ENCODE data around the gene PRKX. TPM values are rescaled to one million over a fixed set of nuclear protein-coding genes. Genes with fewer than 3 reads are reported as not detected.
"Not testable (repeated sequence)": the region's sequence is repeated elsewhere in the genome, so short reads cannot be mapped to it uniquely, and the experiment has no call there.

Gene PRKX
- 9.2 TPM for total RNA-seq

- Histone ChIP-seq H3K4me1 (peaks cover 0 to 2% of the 10 kb centered on the region in 2 donors), H3K27me3 (no peaks in the 10 kb centered on the region), H3K4me3 (peak within 1 kb of the TSS; percentile 72 to 75), H3K9me3 (no peaks in the 10 kb centered on the region), H3K27ac (peak within 1 kb of the TSS; percentile 53 to 54), H3K36me3 (no peaks in the 10 kb centered on the region)
- TF ChIP-seq CTCF (IDR thresholded peaks at IDR 0.05): no peak
- intact Hi-C loops (cut with DNase I): loop anchor here (5.0 kb wide), 1 partner anchor 99 kb away; no protein-coding TSS in a partner anchor
- peak in 1 of 2 donors; percentile 75 for DNase-seq (ENCODE audit: low spot score in 2 of 2)
These were observed at the start of gene PRKX for GRCh38 chrX:3713225-3713936. TSS of gene PRKX (minus strand) at chrX:3713649. CDS start at chrX:3713253, 396 bp downstream.

GRCh38 chrX:3763111-3763510 lies 49.7 kb upstream of the PRKX start:
- H3K9me3 ChIP-seq: no peaks in the 10 kb centered on the region
- DNase-seq (ENCODE audit: low spot score in 2 of 2): no peak
- no peak overlapping the region for H3K4me3 ChIP-seq
- TF ChIP-seq CTCF (IDR thresholded peaks at IDR 0.05): no peak
- no peaks in the 10 kb centered on the region for H3K27me3 ChIP-seq
- no peaks in the 10 kb centered on the region for H3K4me1 ChIP-seq
- H3K27ac ChIP-seq: no peak overlapping the region
- H3K36me3 ChIP-seq: no peaks in the 10 kb centered on the region
- intact Hi-C loops (cut with DNase I): no loop called here

GRCh38 chrX:3757510-3758025 lies 44.1 kb upstream of the PRKX start:
- no peaks in the 10 kb centered on the region for H3K36me3 ChIP-seq
- no peaks in the 10 kb centered on the region for H3K27me3 ChIP-seq
- intact Hi-C loops (cut with DNase I): no loop called here
- no peaks in the 10 kb centered on the region for H3K4me1 ChIP-seq
- H3K9me3 ChIP-seq: no peaks in the 10 kb centered on the region
- no peak overlapping the region for H3K27ac ChIP-seq
- DNase-seq (ENCODE audit: low spot score in 2 of 2): no peak
- H3K4me3 ChIP-seq: no peak overlapping the region
- TF ChIP-seq CTCF (IDR thresholded peaks at IDR 0.05): no peak

GRCh38 chrX:3748052-3748559 lies 34.7 kb upstream of the PRKX start:
- Histone ChIP-seq H3K4me3 (no peak overlapping the region), H3K27me3 (no peaks in the 10 kb centered on the region), H3K9me3 (no peaks in the 10 kb centered on the region), H3K27ac (no peak overlapping the region), H3K4me1 (no peaks in the 10 kb centered on the region), H3K36me3 (no peaks in the 10 kb centered on the region)
- intact Hi-C loops (cut with DNase I): no loop called here
- DNase-seq (ENCODE audit: low spot score in 2 of 2): no peak
- TF ChIP-seq CTCF (IDR thresholded peaks at IDR 0.05): no peak

- intact Hi-C loops (cut with DNase I): no loop called here
- TF ChIP-seq CTCF (IDR thresholded peaks at IDR 0.05): no peak
- Histone ChIP-seq H3K9me3 (no peaks in the 10 kb centered on the region), H3K27ac (no peak overlapping the region), H3K27me3 (no peaks in the 10 kb centered on the region), H3K4me3 (no peak overlapping the region), H3K36me3 (no peaks in the 10 kb centered on the region), H3K4me1 (no peaks in the 10 kb centered on the region)
- DNase-seq (ENCODE audit: low spot score in 2 of 2): no peak
These were observed 30.5 kb upstream of the PRKX start for GRCh38 chrX:3743801-3744439.

- H3K27me3 ChIP-seq; H3K9me3 ChIP-seq; H3K4me3 ChIP-seq; H3K36me3 ChIP-seq; intact Hi-C loops (cut with DNase I); H3K27ac ChIP-seq; H3K4me1 ChIP-seq: not testable (repeated sequence)
- peak in 1 of 2 donors; percentile 35 for DNase-seq (ENCODE audit: low spot score in 2 of 2)
These were observed 27.5 kb upstream of the PRKX start for GRCh38 chrX:3740946-3741345.
